Activated T-cell treated with anti-CD3 and anti-CD28 coated beads for 48 hours (primary cell): ENCODE data around the gene EFCAB6.

ENCODE experiments used
- DNase-seq: peaks from one replicate; pipeline ENCODE4 v3.0.0-alpha.2; 2020; ENCODE audit warnings: low read depth

EFCAB6 gene

GRCh38 chr22:43526117-43526655, 285.9 kb downstream of the EFCAB6 start:
- no peak for DNase-seq

DNA sequence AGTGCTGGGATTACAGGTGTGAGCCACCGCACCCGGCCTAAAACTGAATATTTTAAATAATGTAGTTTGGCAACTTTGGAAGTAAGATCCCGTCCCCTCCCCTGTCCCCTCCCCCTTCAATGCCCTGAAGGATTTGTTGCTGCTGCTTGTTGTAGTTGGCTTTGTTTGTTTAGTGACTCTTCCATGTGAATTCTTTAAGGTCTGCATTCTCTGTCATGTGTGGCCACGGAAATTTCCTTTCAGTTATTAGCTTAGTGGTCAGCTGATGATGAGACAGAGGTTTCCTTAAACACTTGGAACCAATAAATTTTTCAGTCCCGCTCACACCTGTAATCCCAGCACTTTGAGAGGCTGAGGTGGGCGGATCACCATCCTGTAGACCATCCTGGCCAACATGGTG, 290.4 kb downstream of the EFCAB6 start:
- no peak for DNase-seq

DNA sequence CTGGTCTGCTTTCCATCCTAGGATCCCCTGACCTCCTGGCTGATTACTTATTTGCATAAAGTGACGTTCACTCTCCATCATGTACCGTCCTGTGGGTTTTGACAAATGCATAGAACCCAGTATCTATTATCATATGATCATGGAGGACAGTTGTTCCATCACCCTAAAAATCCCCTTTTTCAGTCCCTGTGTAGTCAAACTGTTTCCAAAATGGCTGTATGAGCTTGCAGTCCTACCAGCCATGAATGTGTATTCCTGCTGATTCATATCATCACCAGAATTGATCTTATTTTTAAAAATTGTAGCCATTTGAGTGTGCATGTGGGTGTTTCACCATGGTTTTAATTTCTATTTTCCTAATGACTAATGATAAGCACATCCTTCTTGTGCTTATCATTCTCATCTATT, 291.5 kb downstream of the EFCAB6 start:
- no peak for DNase-seq

GRCh38 chr22:43516996-43517635, 295.0 kb downstream of the EFCAB6 start:
- no peak for DNase-seq

- DNase-seq, result no peak
Observed at GRCh38 chr22:43516386-43516785, 295.7 kb downstream of the EFCAB6 start.

- no peak for DNase-seq
Observed at GRCh38 chr22:43515902-43516301, 296.2 kb downstream of the EFCAB6 start.

DNA sequence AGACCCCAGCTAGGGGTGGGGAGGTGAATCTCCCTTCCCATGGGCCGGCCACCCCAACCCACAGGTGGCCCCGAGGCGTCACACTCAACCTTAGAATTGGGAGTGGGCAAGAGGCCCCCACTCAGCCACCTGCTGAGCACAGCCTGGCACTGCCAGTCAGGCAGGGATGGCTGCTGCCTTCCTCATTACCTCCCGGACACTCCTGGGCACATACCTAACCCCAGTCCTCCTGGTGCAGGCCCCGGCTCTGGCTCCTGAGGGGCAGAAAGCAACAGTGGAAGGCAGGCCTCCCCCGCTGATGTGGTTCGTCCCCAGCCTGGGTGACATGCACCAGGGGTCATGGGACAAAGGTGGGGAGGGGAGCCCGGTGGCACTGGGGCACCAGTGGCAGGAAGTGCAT, 296.7 kb downstream of the EFCAB6 start:
- DNase-seq, result no peak

GRCh38 chr22:43514476-43515157, 297.5 kb downstream of the EFCAB6 start:
- DNase-seq, result no peak

- DNase-seq, result no peak
Observed at GRCh38 chr22:43512279-43512678, 299.8 kb downstream of the EFCAB6 start.

DNA sequence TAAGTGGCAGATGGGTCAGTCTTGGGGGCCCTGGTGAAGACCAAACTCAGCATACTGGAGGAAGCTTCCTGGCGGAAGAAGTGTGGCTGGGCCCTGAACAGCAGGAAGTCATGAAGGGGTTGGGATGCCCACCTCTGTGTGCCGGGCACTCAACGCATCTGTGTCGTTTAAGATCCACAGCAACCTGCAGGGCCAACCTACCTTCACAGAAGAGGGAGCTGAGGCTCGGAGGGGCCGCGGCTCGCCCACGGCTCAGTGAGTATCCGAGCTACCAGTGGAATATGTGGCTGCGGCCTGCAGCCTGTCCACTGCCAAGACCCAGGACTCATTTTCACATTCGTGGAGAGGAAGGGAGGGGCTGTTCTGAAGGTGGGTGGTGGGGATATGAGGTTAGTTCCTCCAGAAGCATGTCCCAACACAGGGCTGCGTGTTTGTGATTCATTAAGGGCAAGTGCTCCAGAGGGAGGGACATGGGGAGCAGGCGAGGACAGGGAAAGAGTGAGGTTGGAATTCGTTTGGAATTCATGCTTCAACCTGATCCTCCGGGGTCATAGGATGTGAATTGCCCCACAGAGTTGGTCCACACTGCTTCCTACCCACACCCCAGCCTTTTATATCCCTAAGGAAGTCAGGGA, 300.7 kb downstream of the EFCAB6 start:
- no peak for DNase-seq

DNA sequence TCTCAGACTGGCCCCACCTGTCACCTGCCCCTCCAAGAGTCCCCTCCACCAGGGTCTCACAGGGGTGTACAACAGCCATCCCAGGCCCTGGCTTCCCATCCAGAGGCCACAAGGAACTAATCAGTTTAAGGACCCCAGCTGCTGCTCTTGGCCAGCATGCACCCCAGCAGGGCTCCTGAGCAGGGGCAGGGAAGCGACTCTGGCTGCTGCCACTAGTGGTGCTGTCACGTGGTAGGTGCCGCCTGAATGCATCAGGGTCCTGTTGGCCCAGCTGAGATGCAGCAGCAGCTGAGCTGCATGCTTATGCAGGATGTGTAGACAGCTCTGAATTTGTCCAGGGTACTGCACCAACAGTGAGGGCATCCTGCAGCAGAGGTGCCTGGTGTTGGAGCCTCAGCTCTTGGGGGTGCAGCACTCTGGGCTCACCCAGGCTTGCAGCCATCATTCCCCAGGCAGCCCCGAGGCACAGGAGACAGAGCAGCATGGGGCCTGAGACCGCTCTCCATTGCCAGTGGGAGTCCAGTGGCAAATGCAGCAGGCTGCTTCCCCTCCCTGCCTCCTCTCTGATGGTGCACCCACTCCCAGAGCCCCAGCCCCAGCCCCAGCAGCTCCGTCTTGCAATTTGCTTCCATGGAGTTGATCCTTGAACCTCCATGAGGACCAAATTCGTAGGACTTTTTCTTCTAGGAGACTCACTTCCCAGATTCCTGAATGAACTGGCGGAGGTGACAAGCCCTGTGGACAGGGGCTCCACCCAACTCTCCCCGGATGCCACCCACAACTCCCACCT, 301.6 kb downstream of the EFCAB6 start:
- no peak for DNase-seq

GRCh38 chr22:43509337-43509736, 302.8 kb downstream of the EFCAB6 start:
- no peak for DNase-seq

- no peak for DNase-seq
Observed at GRCh38 chr22:43508489-43508888, 303.6 kb downstream of the EFCAB6 start.

- DNase-seq, result no peak
Observed at GRCh38 chr22:43507235-43507634, 304.9 kb downstream of the EFCAB6 start.

DNA sequence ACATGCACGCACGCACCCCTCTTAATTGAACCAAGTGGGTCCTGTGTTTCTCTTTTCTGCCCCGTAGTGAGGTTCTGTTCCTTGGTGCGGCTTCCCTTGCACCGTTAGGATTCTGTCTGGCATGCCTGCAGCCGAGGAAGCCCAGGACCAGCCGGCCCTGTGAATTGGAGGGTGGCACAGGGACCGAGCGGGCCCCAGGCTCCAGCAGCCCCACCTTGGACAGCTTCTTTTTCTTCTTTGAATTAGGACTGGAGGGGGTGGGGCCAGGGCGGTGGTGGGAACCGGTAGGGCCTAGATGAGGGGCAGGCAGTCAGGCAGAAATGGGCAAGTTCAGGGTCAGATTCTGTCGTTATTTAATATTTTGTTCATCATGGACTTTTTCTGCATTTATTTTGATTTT, 305.6 kb downstream of the EFCAB6 start:
- DNase-seq, result no peak

DNA sequence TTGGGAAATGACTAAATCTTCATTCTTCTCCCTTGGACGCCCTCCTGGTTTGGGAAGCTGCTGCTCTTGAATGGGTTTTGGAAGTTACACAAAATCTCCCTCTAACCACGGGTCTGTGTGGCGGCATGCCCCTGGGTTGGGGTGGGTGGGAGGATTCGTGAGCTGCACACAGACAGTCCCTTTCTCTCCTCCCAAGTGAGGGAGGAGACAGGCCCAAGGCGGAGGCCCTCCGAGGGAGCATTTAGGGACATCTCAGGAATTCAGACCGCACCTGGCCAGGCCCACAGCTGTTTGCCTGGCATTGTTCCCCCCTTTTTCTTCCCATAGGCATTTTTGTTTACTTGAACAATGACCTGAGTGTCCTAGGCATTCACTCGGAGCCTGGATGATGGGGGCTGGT, 306.2 kb downstream of the EFCAB6 start:
- no peak for DNase-seq

- no peak for DNase-seq
Observed at GRCh38 chr22:43505423-43505822, 306.7 kb downstream of the EFCAB6 start.

GRCh38 chr22:43504666-43505261, 307.3 kb downstream of the EFCAB6 start:
- no peak for DNase-seq

- no peak for DNase-seq
Observed at GRCh38 chr22:43504068-43504467, 308.0 kb downstream of the EFCAB6 start.

- DNase-seq, result no peak
Observed at GRCh38 chr22:43502306-43502874, 309.7 kb downstream of the EFCAB6 start.

- no peak for DNase-seq
Observed at GRCh38 chr22:43501878-43502277, 310.2 kb downstream of the EFCAB6 start.
